ENCODE results near the gene USP25. TPM values are rescaled to one million over a fixed set of nuclear protein-coding genes. Genes with fewer than 3 reads are reported as not detected.

USP25 gene
- total RNA-seq, 3 donors from 2014 or later, result 52.8 to 78.4 (median 53.0) TPM

- TF ChIP-seq CTCF (IDR thresholded peaks at IDR 0.05) (no peak), POLR2AphosphoS5 (IDR thresholded peaks at IDR 0.05) (no peak), POLR2A (IDR thresholded peaks at IDR 0.05) (no peak)
- H3K27me3 ChIP-seq, result no peaks in the 10 kb centered on the region
- H3K4me1 ChIP-seq, result no peaks in the 10 kb centered on the region
- H3K27ac ChIP-seq, result no peak overlapping the region
- no peaks in the 10 kb centered on the region for H3K36me3 ChIP-seq
- no peak for DNase-seq (ENCODE audit: low spot score in 2 of 2)
- no peak overlapping the region for H3K4me3 ChIP-seq
- H3K9me3 ChIP-seq, result no peaks in the 10 kb centered on the region
- intact Hi-C loops (cut with DNase I; ENCODE audit: low total_unique reads), result no loop called here
Measured at GRCh38 chr21:15929536-15929935, 199.8 kb downstream of the USP25 start.

Data from breast epithelium (tissue), 4 donors.